Measurements from ENCODE around the gene SPNS3.

The SPNS3 gene

DNA sequence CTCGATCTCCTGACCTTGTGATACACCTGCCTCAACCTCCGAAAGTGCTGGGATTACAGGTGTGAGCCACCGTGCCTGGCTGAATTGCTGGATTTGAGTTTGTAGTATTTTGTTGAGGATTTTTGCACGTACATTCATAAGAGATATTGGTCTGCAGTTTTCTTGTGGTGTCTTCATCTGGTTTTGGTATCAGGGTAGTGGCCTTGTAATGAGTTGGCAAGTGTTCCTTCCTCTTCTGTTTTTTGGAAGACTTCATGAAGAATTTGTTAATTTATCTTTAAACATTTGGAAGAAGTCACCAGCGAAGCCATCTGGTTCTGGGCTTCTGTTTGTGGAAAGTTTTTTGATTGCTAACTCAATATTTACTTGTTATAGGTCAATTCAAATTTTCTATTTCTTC is 26.9 kb downstream of the SPNS3 start:
- Histone ChIP-seq H2AFZ (ENCODE audit: low read length) (no peak overlapping the region), H3K4ac (ENCODE audit: low read length) (no peak overlapping the region)
- DNase-seq (ENCODE audit: low spot score), result no peak

GRCh38 chr17:4463818-4464476 is 30.2 kb downstream of the SPNS3 start:
- no peak overlapping the region for H3K18ac ChIP-seq (ENCODE audit: low read length)
- H2AK5ac ChIP-seq (ENCODE audit: low read depth, low read length), result no peak overlapping the region
- DNase-seq (ENCODE audit: low spot score), result no peak
- H3K27me3 ChIP-seq (ENCODE audit: control insufficient read depth in 3 of 3, insufficient read depth in 3 of 3, low read depth in 1 of 3, low read length in 3 of 3), result no peaks in the 10 kb centered on the region
- H3K27ac ChIP-seq (replicated peaks; ENCODE audit: low read length), result no peak overlapping the region
- no peak overlapping the region for H2BK5ac ChIP-seq (ENCODE audit: low read length)
- H3K4me1 ChIP-seq (ENCODE audit: control insufficient read depth in 2 of 2, insufficient read depth in 1 of 2, low read depth in 1 of 2, low read length in 2 of 2), result peaks cover 2 to 4% of the 10 kb centered on the region in 2 donors
- H3K4ac ChIP-seq (ENCODE audit: low read length), result no peak overlapping the region
- no peak overlapping the region for H2BK12ac ChIP-seq (ENCODE audit: low read length)
- H3K9ac ChIP-seq (ENCODE audit: low read depth, low read length, poor library complexity), result no peak overlapping the region
- H3K36me3 ChIP-seq (replicated peaks in 1 of 2; ENCODE audit: control insufficient read depth in 2 of 2, insufficient read depth in 2 of 2, low read length in 2 of 2), result no peaks in the 10 kb centered on the region
- H3K14ac ChIP-seq (ENCODE audit: low read length), result no peak overlapping the region
- H3K23ac ChIP-seq (ENCODE audit: low read depth, low read length, poor library complexity), result no peak overlapping the region
- no CpG with 5 or more reads among the region's 10 CpGs for whole genome bisulfite sequencing, 2 donors (ENCODE audit: extremely low coverage in 2 of 2, insufficient read length in 2 of 2, insufficient replicate concordance in 1 of 2)
- H3K79me1 ChIP-seq (ENCODE audit: low read depth, low read length), result no peaks in the 10 kb centered on the region
- peaks cover 0 to 2% of the 10 kb centered on the region in 2 donors for H3K9me3 ChIP-seq (replicated peaks in 1 of 2; ENCODE audit: control insufficient read depth in 2 of 2, insufficient read depth in 1 of 2, low read depth in 1 of 2, low read length in 2 of 2)
- H2BK15ac ChIP-seq (ENCODE audit: low read length), result no peak overlapping the region
- H4K8ac ChIP-seq (ENCODE audit: low read depth, low read length), result no peak overlapping the region
- no peak overlapping the region for H3K4me3 ChIP-seq (ENCODE audit: low read length in 2 of 2)
- H2BK120ac ChIP-seq (ENCODE audit: low read depth, low read length), result no peak overlapping the region
- no peak overlapping the region for H2AFZ ChIP-seq (ENCODE audit: low read length)
- no peak overlapping the region for H3K4me2 ChIP-seq (ENCODE audit: insufficient read depth, low read length, poor library complexity, severe bottlenecking)
- H4K91ac ChIP-seq (ENCODE audit: low read depth, low read length, poor library complexity), result no peak overlapping the region

More for the DNA sequence above, 26.9 kb downstream of the SPNS3 start:
- WGBS, 2 donors (ENCODE audit: extremely low coverage in 2 of 2, insufficient read length in 2 of 2, insufficient replicate concordance in 1 of 2), result no CpG with 5 or more reads among the region's 5 CpGs
- Histone ChIP-seq H3K9me3 (replicated peaks in 1 of 2; ENCODE audit: control insufficient read depth in 2 of 2, insufficient read depth in 1 of 2, low read depth in 1 of 2, low read length in 2 of 2) (peaks cover 0 to 2% of the 10 kb centered on the region in 2 donors), H3K27ac (replicated peaks; ENCODE audit: low read length) (no peak overlapping the region), H2BK15ac (ENCODE audit: low read length) (no peak overlapping the region), H3K79me1 (ENCODE audit: low read depth, low read length) (no peaks in the 10 kb centered on the region), H2BK5ac (ENCODE audit: low read length) (no peak overlapping the region), H3K14ac (ENCODE audit: low read length) (no peak overlapping the region), H3K4me2 (ENCODE audit: insufficient read depth, low read length, poor library complexity, severe bottlenecking) (no peak overlapping the region), H3K4me3 (ENCODE audit: low read length in 2 of 2) (no peak overlapping the region), H3K36me3 (replicated peaks in 1 of 2; ENCODE audit: control insufficient read depth in 2 of 2, insufficient read depth in 2 of 2, low read length in 2 of 2) (no peaks in the 10 kb centered on the region), H4K8ac (ENCODE audit: low read depth, low read length) (no peak overlapping the region), H2BK120ac (ENCODE audit: low read depth, low read length) (no peak overlapping the region), H3K9ac (ENCODE audit: low read depth, low read length, poor library complexity) (no peak overlapping the region), H2BK12ac (ENCODE audit: low read length) (no peak overlapping the region), H2AK5ac (ENCODE audit: low read depth, low read length) (no peak overlapping the region), H4K91ac (ENCODE audit: low read depth, low read length, poor library complexity) (no peak overlapping the region), H3K27me3 (ENCODE audit: control insufficient read depth in 3 of 3, insufficient read depth in 3 of 3, low read depth in 1 of 3, low read length in 3 of 3) (no peaks in the 10 kb centered on the region), H3K4me1 (ENCODE audit: control insufficient read depth in 2 of 2, insufficient read depth in 1 of 2, low read depth in 1 of 2, low read length in 2 of 2) (no peaks in the 10 kb centered on the region), H3K18ac (ENCODE audit: low read length) (no peak overlapping the region), H3K23ac (ENCODE audit: low read depth, low read length, poor library complexity) (no peak overlapping the region)

DNA sequence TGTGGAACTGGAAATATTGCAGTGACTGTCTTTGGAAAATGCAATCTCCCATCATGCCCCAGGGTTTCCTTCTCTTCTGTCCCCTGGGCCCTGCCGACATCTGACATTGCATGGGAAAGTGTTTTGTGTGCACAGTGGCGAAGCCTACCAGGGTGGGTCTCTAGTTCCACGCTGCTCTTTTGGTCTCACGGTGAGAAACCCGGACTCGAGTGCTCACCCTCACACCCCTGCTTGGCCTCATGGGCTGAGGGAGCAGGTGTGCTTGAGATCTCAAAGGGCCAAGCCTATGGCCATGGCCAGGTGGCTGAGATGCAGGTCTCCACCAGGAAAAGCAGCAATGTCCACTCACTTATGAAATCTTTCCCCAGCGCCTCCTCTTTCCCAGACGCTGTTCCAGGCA is 32.0 kb downstream of the SPNS3 start:
- H4K8ac ChIP-seq (ENCODE audit: low read depth, low read length), result no peak overlapping the region

DNA sequence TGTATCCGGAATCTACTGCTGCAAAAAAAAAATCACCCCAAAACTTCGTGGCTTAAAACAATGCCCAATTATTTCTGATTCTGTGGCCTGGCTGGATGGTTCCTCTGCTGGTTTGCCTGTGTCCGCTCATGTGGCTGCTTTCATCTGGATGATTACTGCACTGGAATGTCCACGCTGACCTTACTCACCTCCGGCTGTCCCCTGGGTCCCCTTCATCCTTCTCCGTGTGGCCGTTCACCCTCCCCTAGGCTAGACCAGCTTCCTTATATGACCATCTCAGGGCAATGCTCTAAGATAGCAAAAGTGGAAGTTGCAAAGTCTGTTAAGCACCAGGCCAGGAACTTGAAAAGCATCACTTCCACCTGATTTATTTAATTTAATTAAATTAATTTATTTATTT is 33.5 kb downstream of the SPNS3 start:
- no peaks in the 10 kb centered on the region for H3K79me1 ChIP-seq (ENCODE audit: low read depth, low read length)
- no CpG with 5 or more reads among the region's 7 CpGs for WGBS, 2 donors (ENCODE audit: extremely low coverage in 2 of 2, insufficient read length in 2 of 2, insufficient replicate concordance in 1 of 2)
- H3K4me2 ChIP-seq (ENCODE audit: insufficient read depth, low read length, poor library complexity, severe bottlenecking), result no peak overlapping the region
- no peak overlapping the region for H2BK15ac ChIP-seq (ENCODE audit: low read length)
- H2BK120ac ChIP-seq (ENCODE audit: low read depth, low read length), result no peak overlapping the region
- no peak for DNase-seq (ENCODE audit: low spot score)
- no peak overlapping the region for H3K4ac ChIP-seq (ENCODE audit: low read length)
- H3K14ac ChIP-seq (ENCODE audit: low read length), result no peak overlapping the region
- no peaks in the 10 kb centered on the region for H3K9me3 ChIP-seq (replicated peaks in 1 of 2; ENCODE audit: control insufficient read depth in 2 of 2, insufficient read depth in 1 of 2, low read depth in 1 of 2, low read length in 2 of 2)
- no peak overlapping the region for H2AK5ac ChIP-seq (ENCODE audit: low read depth, low read length)
- no peak overlapping the region for H2BK5ac ChIP-seq (ENCODE audit: low read length)
- H3K4me1 ChIP-seq (ENCODE audit: control insufficient read depth in 2 of 2, insufficient read depth in 1 of 2, low read depth in 1 of 2, low read length in 2 of 2), result peaks cover 2 to 4% of the 10 kb centered on the region in 2 donors
- H4K8ac ChIP-seq (ENCODE audit: low read depth, low read length), result no peak overlapping the region
- no peak overlapping the region for H4K91ac ChIP-seq (ENCODE audit: low read depth, low read length, poor library complexity)
- H3K9ac ChIP-seq (ENCODE audit: low read depth, low read length, poor library complexity), result no peak overlapping the region
- H2AFZ ChIP-seq (ENCODE audit: low read length), result no peak overlapping the region
- peaks cover 0 to 3% (median 0%) of the 10 kb centered on the region in 3 experiments for H3K27me3 ChIP-seq (ENCODE audit: control insufficient read depth in 3 of 3, insufficient read depth in 3 of 3, low read depth in 1 of 3, low read length in 3 of 3)
- no peak overlapping the region for H2BK12ac ChIP-seq (ENCODE audit: low read length)
- no peaks in the 10 kb centered on the region for H3K36me3 ChIP-seq (replicated peaks in 1 of 2; ENCODE audit: control insufficient read depth in 2 of 2, insufficient read depth in 2 of 2, low read length in 2 of 2)
- no peak overlapping the region for H3K23ac ChIP-seq (ENCODE audit: low read depth, low read length, poor library complexity)
- H3K4me3 ChIP-seq (ENCODE audit: low read length in 2 of 2), result no peak overlapping the region
- H3K27ac ChIP-seq (replicated peaks; ENCODE audit: low read length), result no peak overlapping the region
- H3K18ac ChIP-seq (ENCODE audit: low read length), result no peak overlapping the region

More for the DNA sequence above, 32.0 kb downstream of the SPNS3 start:
- no peak overlapping the region for H3K23ac ChIP-seq (ENCODE audit: low read depth, low read length, poor library complexity)
- H2BK12ac ChIP-seq (ENCODE audit: low read length), result peak overlapping the region; percentile 73
- H3K9me3 ChIP-seq (replicated peaks in 1 of 2; ENCODE audit: control insufficient read depth in 2 of 2, insufficient read depth in 1 of 2, low read depth in 1 of 2, low read length in 2 of 2), result peaks cover 0 to 2% of the 10 kb centered on the region in 2 donors
- WGBS, 2 donors (ENCODE audit: extremely low coverage in 2 of 2, insufficient read length in 2 of 2, insufficient replicate concordance in 1 of 2), result no CpG with 5 or more reads among the region's 8 CpGs
- H3K4me2 ChIP-seq (ENCODE audit: insufficient read depth, low read length, poor library complexity, severe bottlenecking), result no peak overlapping the region
- no peak overlapping the region for H2BK120ac ChIP-seq (ENCODE audit: low read depth, low read length)
- no peaks in the 10 kb centered on the region for H3K27me3 ChIP-seq (ENCODE audit: control insufficient read depth in 3 of 3, insufficient read depth in 3 of 3, low read depth in 1 of 3, low read length in 3 of 3)
- no peak overlapping the region for H2BK5ac ChIP-seq (ENCODE audit: low read length)
- no peak overlapping the region for H3K14ac ChIP-seq (ENCODE audit: low read length)
- no peak overlapping the region for H3K27ac ChIP-seq (replicated peaks; ENCODE audit: low read length)
- no peak overlapping the region for H2AK5ac ChIP-seq (ENCODE audit: low read depth, low read length)
- no peaks in the 10 kb centered on the region for H3K36me3 ChIP-seq (replicated peaks in 1 of 2; ENCODE audit: control insufficient read depth in 2 of 2, insufficient read depth in 2 of 2, low read length in 2 of 2)
- DNase-seq (ENCODE audit: low spot score), result no peak
- H3K4me3 ChIP-seq (ENCODE audit: low read length in 2 of 2), result no peak overlapping the region
- no peak overlapping the region for H2AFZ ChIP-seq (ENCODE audit: low read length)
- H2BK15ac ChIP-seq (ENCODE audit: low read length), result no peak overlapping the region
- H3K79me1 ChIP-seq (ENCODE audit: low read depth, low read length), result no peaks in the 10 kb centered on the region
- H3K4me1 ChIP-seq (ENCODE audit: control insufficient read depth in 2 of 2, insufficient read depth in 1 of 2, low read depth in 1 of 2, low read length in 2 of 2), result peaks cover 2 to 4% of the 10 kb centered on the region in 2 donors
- peak overlapping the region; percentile 80 for H3K18ac ChIP-seq (ENCODE audit: low read length)
- H3K9ac ChIP-seq (ENCODE audit: low read depth, low read length, poor library complexity), result peak overlapping the region; percentile 44
- H4K91ac ChIP-seq (ENCODE audit: low read depth, low read length, poor library complexity), result no peak overlapping the region
- no peak overlapping the region for H3K4ac ChIP-seq (ENCODE audit: low read length)

Measured in neuronal stem cell (in vitro differentiated cells).